Endodermal cell (in vitro differentiated cells): Measurements from ENCODE around the gene FRYL. TPM values are rescaled to one million over a fixed set of nuclear protein-coding genes. Genes with fewer than 3 reads are reported as not detected.

Source experiments
- DNase-seq: peaks from one replicate; pipeline ENCODE4 v3.0.0-alpha.2; 2017
- H3K27ac ChIP-seq: 2 replicates; pipeline ENCODE4 v1.5.1; 2013; ENCODE audit warnings: mild to moderate bottlenecking, low read depth, low read length, moderate library complexity
- H3K27me3 ChIP-seq: 2 replicates; pipeline ENCODE4 v1.6.1; 2013; ENCODE audit warnings: mild to moderate bottlenecking, low read length, moderate library complexity; ENCODE audit not compliant: insufficient read depth, control insufficient read depth, poor library complexity, severe bottlenecking
- H3K36me3 ChIP-seq: 2 replicates; pipeline ENCODE4 v1.7.0; 2013; ENCODE audit warnings: mild to moderate bottlenecking, low read length, moderate library complexity; ENCODE audit not compliant: control insufficient read depth, insufficient read depth
- H3K4me1 ChIP-seq: one replicate; pipeline ENCODE4 v1.7.0; 2013; ENCODE audit warnings: low read length; ENCODE audit not compliant: control insufficient read depth, insufficient read depth
- H3K4me3 ChIP-seq: 2 replicates; pipeline ENCODE4 v1.5.1; 2013; ENCODE audit warnings: mild to moderate bottlenecking, low read length, moderate library complexity
- H3K9ac ChIP-seq: 2 replicates; pipeline ENCODE4 v1.6.1; 2013; ENCODE audit warnings: mild to moderate bottlenecking, low read length, moderate library complexity; ENCODE audit not compliant: poor library complexity, severe bottlenecking; ENCODE audit errors: extremely low read depth
- H3K9me3 ChIP-seq: 2 replicates; pipeline ENCODE4 v1.6.1; 2013; ENCODE audit warnings: mild to moderate bottlenecking, low read length, moderate library complexity; ENCODE audit not compliant: control insufficient read depth
- H3K27ac Mint-ChIP-seq: 2 replicates; pipeline ENCODE4 v1.8.0; 2020; ENCODE audit warnings: mixed read lengths
- H3K27me3 Mint-ChIP-seq: 2 replicates; pipeline ENCODE4 v1.8.0; 2021; ENCODE audit warnings: mild to moderate bottlenecking, mixed read lengths; ENCODE audit not compliant: insufficient read depth
- H3K36me3 Mint-ChIP-seq: 2 replicates; pipeline ENCODE4 v1.8.0; 2020; ENCODE audit warnings: low read depth, mixed read lengths
- H3K4me1 Mint-ChIP-seq: 2 replicates; pipeline ENCODE4 v1.8.0; 2020; ENCODE audit warnings: mixed read lengths
- H3K4me3 Mint-ChIP-seq: 2 replicates; pipeline ENCODE4 v1.8.0; 2020; ENCODE audit warnings: mild to moderate bottlenecking, moderate library complexity, mixed read lengths
- H3K9me3 Mint-ChIP-seq: 2 replicates; pipeline ENCODE4 v1.8.0; 2020; ENCODE audit warnings: mild to moderate bottlenecking, mixed read lengths
- WGBS, 2 experiments: methylation state at CpG; one replicate each; pipeline versions ENCODE4 v1.1.5 to v1.1.7; 2013; ENCODE audit warnings: missing lambda C conversion rate in 2 of 2, mixed read lengths in 1 of 2; ENCODE audit not compliant: insufficient coverage in 1 of 2, insufficient read length in 1 of 2; 5-methylcytosine and 5-hydroxymethylcytosine counted together
- total RNA-seq, 2 donors: library from RNA; stranded (reverse); fragmentation: NEBNext Ultra II Directional in 1 of 2; extraction: Animal tissue kit (Norgen Biotek cat#: 25700) in 1 of 2; gene quantifications; 2 replicates in 1 of 2; 3 replicates in 1 of 2; pipeline ENCODE4 v1.2.1, GENCODE V29; 2021
- TF ChIP-seq, protein P1 (sequence below): fragments of 200-600 bp; sonication (generic); conservative IDR thresholded peaks from 2 replicates; pipeline ENCODE4 v1.5.0; 2021; ENCODE audit warnings: antibody characterized with exemption, mild to moderate bottlenecking

FRYL gene
- total RNA-seq, 2 donors from 2014 or later: 56.5 to 62.6 TPM

DNA sequence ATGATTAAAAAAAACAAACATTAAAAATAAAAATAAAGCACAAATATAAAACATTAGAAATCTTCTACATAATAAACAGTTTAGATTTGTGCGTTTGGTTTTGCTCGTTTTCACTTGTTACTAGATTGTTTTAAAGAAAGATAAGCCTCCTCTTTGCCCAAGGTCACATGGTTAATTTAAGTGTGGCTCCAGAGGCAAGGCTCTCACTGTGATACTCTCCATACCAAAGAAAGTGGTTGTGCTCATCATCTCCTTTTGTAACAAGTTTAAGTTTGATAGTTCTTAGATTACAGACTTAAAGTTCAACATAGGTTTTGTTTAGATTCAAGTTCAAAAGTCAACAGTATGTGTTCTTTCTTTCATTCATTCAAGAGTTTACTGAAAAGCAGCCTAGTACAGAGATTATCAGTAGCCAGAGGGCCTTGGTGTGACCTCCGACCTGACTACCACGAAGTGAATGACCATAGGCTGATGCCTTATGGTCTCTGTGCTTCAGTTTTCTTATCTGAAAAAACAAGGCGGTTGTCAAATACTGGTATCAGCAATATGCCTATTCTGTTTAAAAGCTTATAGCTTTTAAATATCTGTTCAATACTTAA is 156.8 kb downstream of the FRYL start:
- H3K36me3 ChIP-seq: peaks cover 28% of the 10 kb centered on the region
- no peak overlapping the region for H3K4me3 ChIP-seq
- no peak overlapping the region for H3K27ac Mint-ChIP-seq
- no peak overlapping the region for H3K9ac ChIP-seq
- DNase-seq: no peak
- H3K4me1 Mint-ChIP-seq: peaks cover 5% of the 10 kb centered on the region
- H3K27ac ChIP-seq: no peak overlapping the region
- no peaks in the 10 kb centered on the region for H3K9me3 ChIP-seq
- no peaks in the 10 kb centered on the region for H3K27me3 Mint-ChIP-seq
- H3K4me3 Mint-ChIP-seq: no peak overlapping the region
- no peaks in the 10 kb centered on the region for H3K9me3 Mint-ChIP-seq
- H3K27me3 ChIP-seq: no peaks in the 10 kb centered on the region
- H3K36me3 Mint-ChIP-seq: peaks cover 33% of the 10 kb centered on the region
- TF ChIP-seq, protein P1, sequence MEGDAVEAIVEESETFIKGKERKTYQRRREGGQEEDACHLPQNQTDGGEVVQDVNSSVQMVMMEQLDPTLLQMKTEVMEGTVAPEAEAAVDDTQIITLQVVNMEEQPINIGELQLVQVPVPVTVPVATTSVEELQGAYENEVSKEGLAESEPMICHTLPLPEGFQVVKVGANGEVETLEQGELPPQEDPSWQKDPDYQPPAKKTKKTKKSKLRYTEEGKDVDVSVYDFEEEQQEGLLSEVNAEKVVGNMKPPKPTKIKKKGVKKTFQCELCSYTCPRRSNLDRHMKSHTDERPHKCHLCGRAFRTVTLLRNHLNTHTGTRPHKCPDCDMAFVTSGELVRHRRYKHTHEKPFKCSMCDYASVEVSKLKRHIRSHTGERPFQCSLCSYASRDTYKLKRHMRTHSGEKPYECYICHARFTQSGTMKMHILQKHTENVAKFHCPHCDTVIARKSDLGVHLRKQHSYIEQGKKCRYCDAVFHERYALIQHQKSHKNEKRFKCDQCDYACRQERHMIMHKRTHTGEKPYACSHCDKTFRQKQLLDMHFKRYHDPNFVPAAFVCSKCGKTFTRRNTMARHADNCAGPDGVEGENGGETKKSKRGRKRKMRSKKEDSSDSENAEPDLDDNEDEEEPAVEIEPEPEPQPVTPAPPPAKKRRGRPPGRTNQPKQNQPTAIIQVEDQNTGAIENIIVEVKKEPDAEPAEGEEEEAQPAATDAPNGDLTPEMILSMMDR: no peak
- H3K4me1 ChIP-seq: peaks cover 2% of the 10 kb centered on the region
- 88 to 91% methylated on average over 4 to 5 of the region's 5 CpGs for WGBS, 2 experiments

DNA sequence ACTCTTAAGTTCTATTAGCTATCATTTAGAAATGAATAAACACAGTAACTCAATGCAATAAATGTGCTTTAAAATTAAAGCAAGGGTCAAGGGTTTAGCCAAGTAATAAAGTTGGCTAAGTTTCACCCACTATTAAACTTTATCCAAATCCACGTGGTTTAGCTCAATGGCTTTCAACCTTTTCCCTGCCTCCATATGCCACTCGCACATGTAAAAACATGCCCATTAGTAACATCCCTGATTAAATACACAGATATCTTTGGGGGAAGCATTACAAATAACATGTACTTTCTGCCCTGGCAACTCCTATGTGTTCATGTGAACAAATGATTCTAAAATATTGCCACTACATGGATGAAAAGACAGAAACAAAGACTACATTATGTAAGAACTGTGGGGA is 159.2 kb downstream of the FRYL start:
- H3K27ac Mint-ChIP-seq: no peak overlapping the region
- H3K27me3 Mint-ChIP-seq: no peaks in the 10 kb centered on the region
- TF ChIP-seq, protein P1: no peak
- H3K4me3 ChIP-seq: no peak overlapping the region
- DNase-seq: no peak
- H3K4me3 Mint-ChIP-seq: no peak overlapping the region
- peaks cover 5% of the 10 kb centered on the region for H3K4me1 Mint-ChIP-seq
- peaks cover 48% of the 10 kb centered on the region for H3K36me3 Mint-ChIP-seq
- peaks cover 1% of the 10 kb centered on the region for H3K9me3 Mint-ChIP-seq
- no peaks in the 10 kb centered on the region for H3K27me3 ChIP-seq
- peaks cover 44% of the 10 kb centered on the region for H3K36me3 ChIP-seq
- no peak overlapping the region for H3K9ac ChIP-seq
- H3K27ac ChIP-seq: no peak overlapping the region
- H3K9me3 ChIP-seq: no peaks in the 10 kb centered on the region
- WGBS, 2 experiments: 91 to 100% methylated on average over 2 of the region's 2 CpGs
- H3K4me1 ChIP-seq: peaks cover 2% of the 10 kb centered on the region

DNA sequence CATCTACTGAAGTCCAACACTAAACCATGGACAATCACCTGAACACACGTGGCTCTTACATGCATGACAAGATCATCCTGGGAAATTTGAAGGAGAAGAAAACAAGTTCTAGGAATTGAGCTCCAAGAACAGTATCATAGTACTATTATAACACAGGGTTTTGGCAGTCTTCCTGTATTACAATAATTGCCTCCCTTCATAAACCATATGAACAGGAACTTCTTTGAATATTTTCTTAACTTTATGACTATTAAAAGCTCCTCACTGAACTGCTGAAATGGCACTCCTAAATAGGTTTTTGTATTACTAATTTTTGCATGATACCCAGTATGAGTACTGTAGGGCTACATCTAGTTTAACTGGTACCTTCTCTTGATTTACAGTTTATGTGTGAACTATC is 160.0 kb downstream of the FRYL start:
- TF ChIP-seq, protein P1: no peak
- H3K9me3 Mint-ChIP-seq: peaks cover 6% of the 10 kb centered on the region
- H3K27me3 ChIP-seq: no peaks in the 10 kb centered on the region
- H3K4me1 Mint-ChIP-seq: peaks cover 5% of the 10 kb centered on the region
- H3K9ac ChIP-seq: no peak overlapping the region
- peaks cover 3% of the 10 kb centered on the region for H3K9me3 ChIP-seq
- no peaks in the 10 kb centered on the region for H3K27me3 Mint-ChIP-seq
- 85% methylated on average over 1 of the region's 1 CpG; no CpG with 5 or more reads in 1 of the 2 experiments for WGBS, 2 experiments
- peaks cover 53% of the 10 kb centered on the region for H3K36me3 Mint-ChIP-seq
- no peak overlapping the region for H3K27ac ChIP-seq
- no peak overlapping the region for H3K4me3 Mint-ChIP-seq
- peaks cover 44% of the 10 kb centered on the region for H3K36me3 ChIP-seq
- H3K4me1 ChIP-seq: peaks cover 2% of the 10 kb centered on the region
- DNase-seq: no peak
- no peak overlapping the region for H3K4me3 ChIP-seq
- H3K27ac Mint-ChIP-seq: no peak overlapping the region
